Measurements from ENCODE around the gene GNAT2.
A peak's percentile ranks its signal among the peaks of the same experiment; 100 is the strongest.

The GNAT2 gene

GRCh38 chr1:109573785-109574184 is 45.6 kb downstream of the GNAT2 start:
- Mint-ChIP-seq H3K36me3 (peaks cover 8% of the 10 kb centered on the region), H3K4me3 (no peak overlapping the region), H3K4me1 (peaks cover 11% of the 10 kb centered on the region), H3K27me3 (no peaks in the 10 kb centered on the region), H3K9me3 (no peaks in the 10 kb centered on the region), H3K27ac (no peak overlapping the region)

- no peaks in the 10 kb centered on the region for H3K27me3 Mint-ChIP-seq
- peaks cover 6% of the 10 kb centered on the region for H3K36me3 Mint-ChIP-seq
- no peaks in the 10 kb centered on the region for H3K9me3 Mint-ChIP-seq
- H3K4me1 Mint-ChIP-seq: peaks cover 19% of the 10 kb centered on the region
- no peak overlapping the region for H3K4me3 Mint-ChIP-seq
- no peak overlapping the region for H3K27ac Mint-ChIP-seq
Observed at GRCh38 chr1:109570414-109570813, 49.0 kb downstream of the GNAT2 start.

GRCh38 chr1:109569323-109569722 is 50.1 kb downstream of the GNAT2 start:
- H3K4me3 Mint-ChIP-seq: no peak overlapping the region
- H3K27ac Mint-ChIP-seq: no peak overlapping the region
- H3K27me3 Mint-ChIP-seq: no peaks in the 10 kb centered on the region
- H3K9me3 Mint-ChIP-seq: no peaks in the 10 kb centered on the region
- peaks cover 28% of the 10 kb centered on the region for H3K4me1 Mint-ChIP-seq
- peaks cover under 1% of the 10 kb centered on the region for H3K36me3 Mint-ChIP-seq

GRCh38 chr1:109567877-109568672 is 51.3 kb downstream of the GNAT2 start:
- no peak overlapping the region for H3K4me3 Mint-ChIP-seq
- peaks cover 39% of the 10 kb centered on the region for H3K4me1 Mint-ChIP-seq
- no peaks in the 10 kb centered on the region for H3K9me3 Mint-ChIP-seq
- peak overlapping the region; percentile 25 for H3K27ac Mint-ChIP-seq
- no peaks in the 10 kb centered on the region for H3K27me3 Mint-ChIP-seq
- H3K36me3 Mint-ChIP-seq: peaks cover 3% of the 10 kb centered on the region

- no peak overlapping the region for H3K4me3 Mint-ChIP-seq
- peaks cover 3% of the 10 kb centered on the region for H3K36me3 Mint-ChIP-seq
- H3K9me3 Mint-ChIP-seq: no peaks in the 10 kb centered on the region
- no peak overlapping the region for H3K27ac Mint-ChIP-seq
- peaks cover 41% of the 10 kb centered on the region for H3K4me1 Mint-ChIP-seq
- H3K27me3 Mint-ChIP-seq: no peaks in the 10 kb centered on the region
Observed at GRCh38 chr1:109566982-109567381, 52.4 kb downstream of the GNAT2 start.

GRCh38 chr1:109565241-109565640 is 54.2 kb downstream of the GNAT2 start:
- H3K4me1 Mint-ChIP-seq: peaks cover 58% of the 10 kb centered on the region
- H3K27me3 Mint-ChIP-seq: no peaks in the 10 kb centered on the region
- H3K36me3 Mint-ChIP-seq: peaks cover 3% of the 10 kb centered on the region
- H3K27ac Mint-ChIP-seq: no peak overlapping the region
- no peak overlapping the region for H3K4me3 Mint-ChIP-seq
- H3K9me3 Mint-ChIP-seq: no peaks in the 10 kb centered on the region

GRCh38 chr1:109564194-109564878 is 55.1 kb downstream of the GNAT2 start:
- Mint-ChIP-seq H3K27me3 (no peaks in the 10 kb centered on the region), H3K4me3 (peak overlapping the region; percentile 34), H3K9me3 (no peaks in the 10 kb centered on the region), H3K27ac (peak overlapping the region; percentile 86), H3K36me3 (peaks cover 3% of the 10 kb centered on the region), H3K4me1 (peaks cover 67% of the 10 kb centered on the region)

GRCh38 chr1:109559995-109560394 is 59.4 kb downstream of the GNAT2 start:
- H3K4me1 Mint-ChIP-seq: peaks cover 94% of the 10 kb centered on the region
- peaks cover 7% of the 10 kb centered on the region for H3K36me3 Mint-ChIP-seq
- H3K27ac Mint-ChIP-seq: peak overlapping the region; percentile 10
- H3K27me3 Mint-ChIP-seq: no peaks in the 10 kb centered on the region
- no peak overlapping the region for H3K4me3 Mint-ChIP-seq
- H3K9me3 Mint-ChIP-seq: no peaks in the 10 kb centered on the region

GRCh38 chr1:109557520-109557919 is 61.9 kb downstream of the GNAT2 start:
- no peak overlapping the region for H3K27ac Mint-ChIP-seq
- peaks cover 97% of the 10 kb centered on the region for H3K4me1 Mint-ChIP-seq
- no peak overlapping the region for H3K4me3 Mint-ChIP-seq
- no peaks in the 10 kb centered on the region for H3K27me3 Mint-ChIP-seq
- H3K36me3 Mint-ChIP-seq: peaks cover 4% of the 10 kb centered on the region
- no peaks in the 10 kb centered on the region for H3K9me3 Mint-ChIP-seq

GRCh38 chr1:109556563-109556962 is 62.9 kb downstream of the GNAT2 start:
- Mint-ChIP-seq H3K4me1 (peaks cover 91% of the 10 kb centered on the region), H3K9me3 (no peaks in the 10 kb centered on the region), H3K27me3 (no peaks in the 10 kb centered on the region), H3K4me3 (no peak overlapping the region), H3K36me3 (peaks cover 5% of the 10 kb centered on the region), H3K27ac (no peak overlapping the region)

All from activated naive CD4-positive, alpha-beta T cell treated with anti-CD3 and anti-CD28 coated beads, Interleukin-2, amount 50 U/mL, for 24 hours (primary cell).